GM12872 (cell line): Measurements from ENCODE around the gene HLA-F.

ENCODE experiments used
- TF ChIP-seq, protein P1 (sequence below): IDR thresholded peaks from 3 replicates; pipeline ENCODE4 v1.5.1; 2011; ENCODE audit warnings: low read depth, mild to moderate bottlenecking, low read length, moderate library complexity; ENCODE audit not compliant: insufficient read depth

Gene HLA-F

DNA sequence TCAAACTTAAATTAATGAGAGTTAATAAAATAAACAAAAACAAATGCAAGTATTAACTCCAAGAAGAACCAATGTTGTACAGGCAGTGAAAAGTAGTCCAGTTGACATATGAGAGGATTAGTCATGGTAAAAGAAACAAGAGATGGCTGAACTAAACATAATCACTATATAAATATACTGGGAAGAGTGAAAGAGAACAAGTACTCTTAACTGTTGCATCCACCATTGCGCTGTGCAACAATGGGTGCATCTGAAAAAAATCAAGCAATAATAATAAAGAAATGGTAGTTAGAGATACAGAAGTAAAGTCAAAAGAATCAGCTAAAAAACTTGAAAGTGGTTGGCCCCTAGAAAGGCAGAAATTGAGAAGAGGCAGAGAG is 16.6 kb downstream of the HLA-F start:
- TF ChIP-seq, protein P1, sequence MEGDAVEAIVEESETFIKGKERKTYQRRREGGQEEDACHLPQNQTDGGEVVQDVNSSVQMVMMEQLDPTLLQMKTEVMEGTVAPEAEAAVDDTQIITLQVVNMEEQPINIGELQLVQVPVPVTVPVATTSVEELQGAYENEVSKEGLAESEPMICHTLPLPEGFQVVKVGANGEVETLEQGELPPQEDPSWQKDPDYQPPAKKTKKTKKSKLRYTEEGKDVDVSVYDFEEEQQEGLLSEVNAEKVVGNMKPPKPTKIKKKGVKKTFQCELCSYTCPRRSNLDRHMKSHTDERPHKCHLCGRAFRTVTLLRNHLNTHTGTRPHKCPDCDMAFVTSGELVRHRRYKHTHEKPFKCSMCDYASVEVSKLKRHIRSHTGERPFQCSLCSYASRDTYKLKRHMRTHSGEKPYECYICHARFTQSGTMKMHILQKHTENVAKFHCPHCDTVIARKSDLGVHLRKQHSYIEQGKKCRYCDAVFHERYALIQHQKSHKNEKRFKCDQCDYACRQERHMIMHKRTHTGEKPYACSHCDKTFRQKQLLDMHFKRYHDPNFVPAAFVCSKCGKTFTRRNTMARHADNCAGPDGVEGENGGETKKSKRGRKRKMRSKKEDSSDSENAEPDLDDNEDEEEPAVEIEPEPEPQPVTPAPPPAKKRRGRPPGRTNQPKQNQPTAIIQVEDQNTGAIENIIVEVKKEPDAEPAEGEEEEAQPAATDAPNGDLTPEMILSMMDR: no peak

DNA sequence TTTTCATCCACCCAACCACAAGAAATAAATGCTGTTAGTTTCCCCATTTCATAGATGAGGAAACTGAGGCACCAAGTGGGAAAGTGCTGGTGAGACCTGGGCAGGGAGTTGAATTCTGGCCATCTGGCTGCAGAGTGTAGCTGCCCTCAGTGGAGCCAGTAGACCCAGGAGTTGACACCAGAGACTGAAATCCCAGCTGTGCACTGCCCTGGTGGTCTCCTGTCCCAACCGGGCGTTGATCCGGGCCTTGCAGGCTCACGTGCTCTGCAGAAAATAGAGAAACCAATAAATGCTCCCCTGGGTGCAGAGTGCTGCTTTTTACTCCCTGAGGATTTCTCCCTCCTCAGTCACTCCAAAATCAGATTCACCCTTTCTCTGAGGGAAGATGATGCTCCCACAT is 18.4 kb downstream of the HLA-F start:
- TF ChIP-seq, protein P1: no peak

DNA sequence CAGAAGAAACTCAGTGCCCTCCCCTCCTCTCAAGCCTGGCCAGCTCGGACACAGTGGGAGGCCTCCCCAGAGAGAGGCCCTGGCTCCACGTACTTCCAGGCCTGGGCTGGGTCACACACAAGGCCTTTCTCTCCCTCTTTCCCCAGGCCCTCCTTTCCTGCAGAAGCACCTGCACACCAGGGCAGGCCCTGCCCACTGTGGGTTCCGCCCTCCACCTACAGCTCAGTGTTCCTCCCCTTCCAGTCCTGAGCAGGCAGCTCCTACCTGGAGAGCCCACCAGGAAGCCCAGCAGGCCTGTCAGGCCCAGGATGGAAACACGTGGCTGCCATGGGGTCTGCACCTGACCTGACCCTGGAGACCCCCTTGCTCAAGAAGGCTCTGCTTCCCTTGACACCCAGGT is 18.9 kb downstream of the HLA-F start:
- TF ChIP-seq, protein P1: no peak

DNA sequence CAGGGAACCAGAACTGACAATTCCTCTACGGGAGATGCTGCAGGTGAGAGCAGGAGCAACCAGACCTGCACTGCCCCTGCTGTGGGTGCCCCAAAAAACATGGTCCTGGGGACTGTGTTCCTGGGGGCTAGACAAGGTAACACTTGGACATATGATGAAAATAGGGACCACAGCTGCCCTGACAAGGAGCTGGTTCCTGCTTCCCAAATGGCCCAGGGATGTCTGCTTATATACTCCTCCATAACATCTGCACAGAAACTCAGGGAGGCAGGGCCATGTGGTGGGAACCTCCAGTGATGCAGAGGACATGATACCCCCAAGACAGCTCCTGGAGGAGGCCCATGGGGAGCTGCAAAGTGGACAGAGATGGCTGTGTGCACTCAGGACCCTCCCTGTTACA is 19.8 kb downstream of the HLA-F start:
- TF ChIP-seq, protein P1: no peak

DNA sequence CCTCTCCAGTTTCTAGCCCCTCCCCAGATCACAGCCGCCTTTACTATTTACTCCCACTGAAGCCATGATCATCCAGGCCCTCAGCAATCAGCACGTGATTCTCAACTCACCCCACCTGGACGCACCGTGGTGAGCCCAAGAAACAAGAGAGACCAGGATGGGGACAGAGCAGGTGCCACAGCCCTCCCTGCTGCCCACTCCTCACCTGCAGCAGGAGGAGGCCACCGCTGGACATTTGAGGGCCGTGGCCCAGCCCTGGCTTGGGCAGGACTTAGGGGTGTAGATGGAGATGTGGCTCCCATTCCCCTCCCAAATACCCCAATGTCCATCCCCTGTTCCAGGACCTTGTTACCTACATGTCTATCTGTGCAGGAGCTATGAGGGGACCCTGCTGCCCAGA is 20.3 kb downstream of the HLA-F start:
- TF ChIP-seq, protein P1: no peak

DNA sequence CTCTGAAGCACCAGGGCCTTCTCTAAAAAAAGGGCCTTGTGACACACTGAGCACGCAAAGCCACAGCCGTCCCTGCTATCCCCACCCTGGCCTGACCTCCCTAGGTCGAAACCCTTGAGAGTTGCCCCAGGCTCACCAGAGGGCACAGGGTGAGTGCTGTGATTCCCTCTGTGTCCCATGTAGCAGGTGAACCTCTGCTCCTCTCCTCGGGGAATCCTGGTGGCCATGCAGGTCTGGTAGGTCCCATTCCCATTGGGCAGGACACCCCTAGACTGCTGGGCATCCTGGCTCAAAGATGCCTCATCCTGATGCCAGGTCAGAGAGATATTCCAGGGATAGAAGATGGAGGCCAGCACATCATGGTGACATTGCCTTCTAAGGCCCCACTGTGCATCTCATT is 20.9 kb downstream of the HLA-F start:
- TF ChIP-seq, protein P1: no peak

DNA sequence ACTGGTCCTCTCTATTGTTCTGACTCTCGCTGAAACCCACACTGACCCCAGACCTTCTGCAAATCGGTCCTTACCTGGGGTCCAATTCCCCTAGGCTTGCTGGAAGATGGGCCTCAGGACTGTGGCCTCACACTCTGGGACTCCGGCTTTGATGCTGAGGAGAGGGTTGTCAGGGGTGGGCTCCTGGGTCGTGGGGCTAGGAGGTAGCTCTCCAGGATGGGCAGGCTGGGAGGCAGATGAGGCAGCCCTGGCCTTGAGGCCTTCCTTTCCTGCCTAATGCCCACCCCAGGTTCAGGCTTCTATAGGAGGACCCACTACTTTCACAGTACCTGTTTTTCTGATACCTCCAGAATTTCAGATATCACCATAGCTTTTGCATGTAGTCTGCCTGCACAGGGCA is 21.4 kb downstream of the HLA-F start:
- TF ChIP-seq, protein P1: no peak

DNA sequence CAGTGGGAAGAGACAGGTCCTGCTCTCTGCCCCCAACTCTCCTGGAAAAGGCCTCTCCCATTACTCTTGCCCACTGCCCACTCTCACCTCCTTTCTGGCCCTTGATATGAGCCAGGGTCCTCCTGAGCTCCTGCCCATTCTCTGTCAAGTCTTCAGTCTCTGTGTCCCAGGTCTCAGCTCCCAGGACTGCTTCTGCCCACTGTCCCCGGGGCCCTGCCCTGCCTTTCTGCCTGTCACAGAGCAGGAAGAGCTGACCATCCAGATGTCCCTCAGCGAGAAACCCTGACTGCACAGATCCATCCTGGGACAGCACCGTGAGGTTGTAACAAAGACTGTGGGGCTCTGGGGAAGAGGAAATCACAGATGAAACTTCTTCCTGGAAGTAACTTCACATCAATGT is 22.2 kb downstream of the HLA-F start:
- TF ChIP-seq, protein P1: no peak
